ENCODE results near the gene RPTOR. TPM values are rescaled to one million over a fixed set of nuclear protein-coding genes. Genes with fewer than 3 reads are reported as not detected.

The RPTOR gene
- total RNA-seq, 1 donor, result 27.9 TPM

DNA sequence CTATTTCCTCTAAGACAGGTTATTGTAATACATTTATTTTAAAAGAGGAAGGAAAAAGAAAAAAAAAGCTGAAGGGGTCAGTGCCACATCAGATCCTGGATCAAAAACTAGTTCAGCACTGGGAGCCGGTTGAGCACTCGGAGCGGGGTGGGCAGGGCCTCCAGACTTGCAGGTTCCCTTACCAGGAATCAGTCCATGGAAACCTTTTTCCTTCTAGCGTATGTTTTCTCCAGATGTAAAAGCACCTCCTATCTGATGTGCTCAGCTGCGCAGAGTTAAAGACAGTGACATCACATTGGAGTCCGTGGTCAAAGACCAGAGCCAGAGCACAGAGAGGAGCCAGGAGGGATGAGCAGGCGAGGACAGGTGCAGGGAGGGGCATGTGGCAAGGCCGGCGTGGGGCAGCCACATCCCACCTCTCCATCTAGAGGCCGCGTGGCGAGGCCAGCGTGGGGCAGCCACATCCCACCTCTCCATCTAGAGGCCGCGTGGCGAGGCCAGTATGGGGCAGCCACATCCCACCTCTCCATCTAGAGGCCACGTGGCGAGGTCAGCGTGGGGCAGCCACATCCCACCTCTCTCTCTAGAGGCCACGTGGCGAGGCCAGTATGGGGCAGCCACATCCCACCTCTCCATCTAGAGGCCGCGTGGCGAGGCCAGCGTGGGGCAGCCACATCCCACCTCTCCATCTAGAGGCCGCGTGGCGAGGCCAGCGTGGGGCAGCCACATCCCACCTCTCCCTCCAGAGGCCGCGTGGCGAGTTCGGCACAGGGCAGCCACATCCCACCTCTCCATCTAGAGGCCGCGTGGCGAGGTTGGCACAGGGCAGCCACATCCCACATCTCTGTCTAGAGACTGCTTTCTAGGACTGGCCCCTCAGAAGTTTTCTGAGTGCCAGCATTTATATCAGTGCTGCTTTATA lies 280.2 kb downstream of the RPTOR start:
- Histone ChIP-seq H3K27me3 (ENCODE audit: insufficient read depth, low read length) (no peaks in the 10 kb centered on the region), H4K20me1 (ENCODE audit: insufficient read depth, low read length) (no peaks in the 10 kb centered on the region), H3K9me3 (ENCODE audit: low read depth, low read length) (no peaks in the 10 kb centered on the region), H2AFZ (ENCODE audit: low read length) (no peak overlapping the region), H3K4me3 (ENCODE audit: insufficient read depth, low read length) (no peak overlapping the region), H3K36me3 (ENCODE audit: insufficient read depth, low read length) (peaks cover 26% of the 10 kb centered on the region), H3K4me2 (ENCODE audit: insufficient read depth, low read length) (no peak overlapping the region), H3K27ac (ENCODE audit: low read depth, low read length) (no peak overlapping the region), H3K4me1 (ENCODE audit: insufficient read depth, low read length) (peaks cover 16% of the 10 kb centered on the region), H3K79me2 (ENCODE audit: insufficient read depth, low read length) (peaks cover 5% of the 10 kb centered on the region)
- TF ChIP-seq, protein P1, sequence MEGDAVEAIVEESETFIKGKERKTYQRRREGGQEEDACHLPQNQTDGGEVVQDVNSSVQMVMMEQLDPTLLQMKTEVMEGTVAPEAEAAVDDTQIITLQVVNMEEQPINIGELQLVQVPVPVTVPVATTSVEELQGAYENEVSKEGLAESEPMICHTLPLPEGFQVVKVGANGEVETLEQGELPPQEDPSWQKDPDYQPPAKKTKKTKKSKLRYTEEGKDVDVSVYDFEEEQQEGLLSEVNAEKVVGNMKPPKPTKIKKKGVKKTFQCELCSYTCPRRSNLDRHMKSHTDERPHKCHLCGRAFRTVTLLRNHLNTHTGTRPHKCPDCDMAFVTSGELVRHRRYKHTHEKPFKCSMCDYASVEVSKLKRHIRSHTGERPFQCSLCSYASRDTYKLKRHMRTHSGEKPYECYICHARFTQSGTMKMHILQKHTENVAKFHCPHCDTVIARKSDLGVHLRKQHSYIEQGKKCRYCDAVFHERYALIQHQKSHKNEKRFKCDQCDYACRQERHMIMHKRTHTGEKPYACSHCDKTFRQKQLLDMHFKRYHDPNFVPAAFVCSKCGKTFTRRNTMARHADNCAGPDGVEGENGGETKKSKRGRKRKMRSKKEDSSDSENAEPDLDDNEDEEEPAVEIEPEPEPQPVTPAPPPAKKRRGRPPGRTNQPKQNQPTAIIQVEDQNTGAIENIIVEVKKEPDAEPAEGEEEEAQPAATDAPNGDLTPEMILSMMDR (IDR thresholded peaks at IDR 0.05; ENCODE audit: extremely low read depth, low read depth, low read length), result no peak
- DNase-seq (ENCODE audit: insufficient read length, low spot score, missing footprints), result no peak

DNA sequence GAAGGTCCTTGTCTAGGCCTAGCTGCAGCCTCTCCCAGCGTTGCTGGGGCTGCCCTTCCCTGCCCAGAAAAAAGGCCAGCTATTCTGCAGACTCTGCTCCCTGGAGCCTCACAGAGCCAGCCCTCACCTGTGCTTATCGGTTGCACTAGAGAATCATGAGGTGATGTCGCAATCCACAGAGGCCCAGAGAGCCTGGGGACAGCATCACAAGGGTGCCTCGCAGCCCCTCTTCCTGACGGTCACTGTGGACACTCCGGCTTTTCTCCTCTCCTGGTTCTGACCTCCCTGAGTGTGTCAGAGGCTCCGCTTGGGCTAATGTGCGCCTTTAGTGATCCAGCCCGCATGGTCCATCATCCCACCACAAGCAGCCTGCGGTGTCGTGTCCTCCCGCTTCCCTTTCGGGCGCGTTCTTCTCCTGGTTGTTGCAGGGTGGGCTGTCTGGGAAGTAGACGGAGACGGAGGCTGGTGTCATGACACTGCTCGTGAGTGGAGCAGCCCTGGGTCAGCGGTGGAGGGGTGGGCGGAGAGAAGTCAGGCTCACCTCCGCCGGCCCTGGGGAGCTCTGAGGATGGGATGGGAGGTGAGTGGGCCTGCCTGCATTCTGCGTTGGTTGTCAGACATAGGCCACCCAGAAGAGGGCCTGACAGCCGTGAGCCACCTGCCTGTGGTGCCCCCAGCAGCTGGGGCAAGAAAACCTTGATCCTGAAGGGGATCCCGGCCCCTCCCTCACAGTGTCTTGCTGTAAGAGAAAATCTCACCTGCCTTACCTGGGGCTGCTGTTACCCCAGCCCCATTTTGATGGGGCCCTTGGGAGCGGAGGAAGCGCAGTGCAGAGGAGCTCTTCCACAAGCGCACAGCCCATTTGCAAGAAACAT lies 281.1 kb downstream of the RPTOR start:
- Histone ChIP-seq H3K27ac (ENCODE audit: low read depth, low read length) (peak overlapping the region; percentile 89), H3K4me1 (ENCODE audit: insufficient read depth, low read length) (peaks cover 16% of the 10 kb centered on the region), H3K4me2 (ENCODE audit: insufficient read depth, low read length) (no peak overlapping the region), H4K20me1 (ENCODE audit: insufficient read depth, low read length) (no peaks in the 10 kb centered on the region), H2AFZ (ENCODE audit: low read length) (no peak overlapping the region), H3K36me3 (ENCODE audit: insufficient read depth, low read length) (peaks cover 26% of the 10 kb centered on the region), H3K4me3 (ENCODE audit: insufficient read depth, low read length) (no peak overlapping the region), H3K27me3 (ENCODE audit: insufficient read depth, low read length) (no peaks in the 10 kb centered on the region), H3K9me3 (ENCODE audit: low read depth, low read length) (no peaks in the 10 kb centered on the region), H3K79me2 (ENCODE audit: insufficient read depth, low read length) (peaks cover 5% of the 10 kb centered on the region)
- TF ChIP-seq, protein P1 (IDR thresholded peaks at IDR 0.05; ENCODE audit: extremely low read depth, low read depth, low read length), result no peak
- peak; percentile 86 for DNase-seq (ENCODE audit: insufficient read length, low spot score, missing footprints)

DNA sequence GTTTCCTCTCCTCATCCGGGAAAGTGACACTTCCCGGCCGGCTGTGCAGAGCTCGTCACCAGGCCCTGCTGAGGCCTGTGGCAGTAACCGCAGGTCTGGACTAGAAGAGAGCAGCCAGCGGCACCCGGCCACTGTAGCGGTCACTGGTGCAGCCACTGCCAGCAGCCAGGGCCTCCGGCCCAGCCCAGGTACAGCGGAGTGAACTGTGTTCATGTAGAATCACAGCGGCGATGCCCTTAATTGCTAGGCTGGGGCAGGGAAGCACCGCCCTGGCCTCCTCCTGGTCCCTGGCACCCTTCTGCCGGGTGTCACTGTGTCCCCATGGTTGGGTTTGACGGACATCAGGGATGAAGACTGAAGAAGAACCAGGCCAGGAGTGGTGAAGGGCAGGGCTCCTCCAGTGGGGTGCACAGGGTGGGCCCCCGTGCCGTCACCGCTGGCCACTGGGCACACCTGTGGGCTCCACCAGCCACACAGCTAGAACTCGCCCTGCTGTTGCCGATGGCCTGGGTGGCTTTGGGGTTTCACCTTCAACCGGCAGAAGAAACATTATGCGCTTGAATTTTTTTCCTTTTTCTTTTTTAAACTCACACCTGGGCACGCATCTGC lies 281.8 kb downstream of the RPTOR start:
- peak overlapping the region; percentile 89 for H3K27ac ChIP-seq (ENCODE audit: low read depth, low read length)
- no peaks in the 10 kb centered on the region for H4K20me1 ChIP-seq (ENCODE audit: insufficient read depth, low read length)
- H3K36me3 ChIP-seq (ENCODE audit: insufficient read depth, low read length), result peaks cover 26% of the 10 kb centered on the region
- peak overlapping the region; percentile 33 for H3K4me2 ChIP-seq (ENCODE audit: insufficient read depth, low read length)
- peaks cover 5% of the 10 kb centered on the region for H3K79me2 ChIP-seq (ENCODE audit: insufficient read depth, low read length)
- H3K9me3 ChIP-seq (ENCODE audit: low read depth, low read length), result no peaks in the 10 kb centered on the region
- no peak overlapping the region for H2AFZ ChIP-seq (ENCODE audit: low read length)
- TF ChIP-seq, protein P1 (IDR thresholded peaks at IDR 0.05; ENCODE audit: extremely low read depth, low read depth, low read length), result no peak
- H3K4me3 ChIP-seq (ENCODE audit: insufficient read depth, low read length), result no peak overlapping the region
- DNase-seq (ENCODE audit: insufficient read length, low spot score, missing footprints), result peak; percentile 45
- no peaks in the 10 kb centered on the region for H3K27me3 ChIP-seq (ENCODE audit: insufficient read depth, low read length)
- peaks cover 16% of the 10 kb centered on the region for H3K4me1 ChIP-seq (ENCODE audit: insufficient read depth, low read length)
